CD14-positive monocyte (primary cell): Measurements from ENCODE around the gene EVC. TPM values are rescaled to one million over a fixed set of nuclear protein-coding genes. Genes with fewer than 3 reads are reported as not detected.

Source experiments
- DNase-seq, 3 donors: peaks; one replicate each; pipeline ENCODE4 v3.0.0-alpha.2; 2011 to 2022
- H2AFZ ChIP-seq: 2 replicates; pipeline ENCODE4 v1.6.0; 2012; ENCODE audit warnings: mild to moderate bottlenecking, low read depth, low read length, inconsistent platforms; ENCODE audit not compliant: insufficient read depth, poor library complexity, severe bottlenecking
- H3K27ac ChIP-seq, 2 donors: 1 replicate in 1 of 2; 2 replicates in 1 of 2; pipeline ENCODE4 v1.5.1; 2012 to 2013; ENCODE audit warnings: low read length in 2 of 2, control low read depth in 1 of 2, inconsistent platforms in 1 of 2, low read depth in 1 of 2, mild to moderate bottlenecking in 1 of 2
- H3K27me3 ChIP-seq, 2 donors: one replicate each; pipeline versions ENCODE4 v1.6.0 to v1.6.1; 2011 to 2013; ENCODE audit warnings: low read length in 2 of 2; ENCODE audit not compliant: control insufficient read depth in 2 of 2, insufficient read depth in 2 of 2
- H3K36me3 ChIP-seq, 2 donors: replicated peaks in 1 of 2; 1 replicate in 1 of 2; 2 replicates in 1 of 2; pipeline versions ENCODE4 v1.5.1 to v1.6.1; 2012 to 2013; ENCODE audit warnings: low read length in 2 of 2, control low read depth in 1 of 2, inconsistent platforms in 1 of 2, mild to moderate bottlenecking in 1 of 2; ENCODE audit not compliant: insufficient read depth in 2 of 2, control insufficient read depth in 1 of 2
- H3K4me1 ChIP-seq, 2 donors: 1 replicate in 1 of 2; 2 replicates in 1 of 2; pipeline versions ENCODE4 v1.5.1 to v1.6.1; 2012 to 2013; ENCODE audit warnings: low read length in 2 of 2, control low read depth in 1 of 2, inconsistent platforms in 1 of 2, mild to moderate bottlenecking in 1 of 2, moderate library complexity in 1 of 2; ENCODE audit not compliant: insufficient read depth in 2 of 2, control insufficient read depth in 1 of 2
- H3K4me2 ChIP-seq: replicated peaks from 2 replicates; pipeline ENCODE3; 2012; ENCODE audit warnings: low read length, moderate library complexity, mild to moderate bottlenecking; ENCODE audit not compliant: poor library complexity, severe bottlenecking; ENCODE audit errors: extremely low read depth
- H3K4me3 ChIP-seq, 3 experiments: fragments of 200-600 bp in 1 of 3; sonication (generic) in 1 of 3; replicated peaks in 1 of 3; 1 replicate in 2 of 3; 2 replicates in 1 of 3; pipeline ENCODE4 v1.5.1; 2011 to 2013; ENCODE audit warnings: low read length in 3 of 3, mild to moderate bottlenecking in 3 of 3, control low read depth in 2 of 3, low read depth in 2 of 3, inconsistent platforms in 1 of 3, moderate library complexity in 1 of 3
- H3K79me2 ChIP-seq: 2 replicates; pipeline ENCODE4 v1.6.0; 2012; ENCODE audit warnings: mild to moderate bottlenecking, control low read depth, inconsistent platforms, low read length, moderate library complexity; ENCODE audit not compliant: insufficient read depth
- H3K9ac ChIP-seq: 2 replicates; pipeline ENCODE4 v1.6.0; 2017; ENCODE audit warnings: low read length, mild to moderate bottlenecking; ENCODE audit not compliant: insufficient read depth, poor library complexity, severe bottlenecking
- H3K9me3 ChIP-seq, 2 donors: replicated peaks in 1 of 2; 1 replicate in 1 of 2; 2 replicates in 1 of 2; pipeline versions ENCODE4 v1.5.1 to v1.6.1; 2012 to 2013; ENCODE audit warnings: low read length in 2 of 2, control low read depth in 1 of 2; ENCODE audit not compliant: control insufficient read depth in 1 of 2, insufficient read depth in 1 of 2
- H4K20me1 ChIP-seq: 2 replicates; pipeline ENCODE4 v1.6.0; 2012; ENCODE audit warnings: mild to moderate bottlenecking, low read length, control low read depth, moderate library complexity; ENCODE audit not compliant: insufficient read depth
- H3K27ac Mint-ChIP-seq, 7 donors: one replicate each; pipeline ENCODE4 v1.8.0; 2020; ENCODE audit warnings: mild to moderate bottlenecking in 7 of 7, mixed read lengths in 7 of 7, moderate library complexity in 6 of 7, inconsistent platforms in 2 of 7
- H3K27me3 Mint-ChIP-seq, 3 donors: one replicate each; pipeline ENCODE4 v1.8.0; 2021 to 2022; ENCODE audit warnings: low read depth in 3 of 3, mild to moderate bottlenecking in 3 of 3, mixed read lengths in 3 of 3, moderate library complexity in 3 of 3, inconsistent platforms in 1 of 3
- H3K36me3 Mint-ChIP-seq, 2 donors: one replicate each; pipeline ENCODE4 v1.8.0; 2020; ENCODE audit warnings: mixed read lengths in 2 of 2, inconsistent platforms in 1 of 2, mild to moderate bottlenecking in 1 of 2
- H3K4me1 Mint-ChIP-seq: one replicate; pipeline ENCODE4 v1.8.0; 2020; ENCODE audit warnings: mild to moderate bottlenecking, mixed read lengths
- H3K4me3 Mint-ChIP-seq, 2 donors: one replicate each; pipeline ENCODE4 v1.8.0; 2020; ENCODE audit warnings: mild to moderate bottlenecking in 2 of 2, mixed read lengths in 2 of 2, moderate library complexity in 1 of 2
- H3K9me3 Mint-ChIP-seq, 7 donors: one replicate each; pipeline ENCODE4 v1.8.0; 2020 to 2022; ENCODE audit warnings: mixed read lengths in 7 of 7, mild to moderate bottlenecking in 6 of 7, moderate library complexity in 6 of 7, inconsistent platforms in 2 of 7
- CTCF ChIP-seq: fragments of 200-600 bp; IDR thresholded peaks from one replicate; pipeline ENCODE4 v1.8.0; 2022; ENCODE audit warnings: antibody characterized with exemption, mild to moderate bottlenecking
- WGBS: methylation state at CpG from one replicate; pipeline ENCODE4 v1.1.5; 2013; ENCODE audit warnings: missing lambda C conversion rate; ENCODE audit not compliant: insufficient coverage; 5-methylcytosine and 5-hydroxymethylcytosine counted together
- intact Hi-C, 2 donors: fragments of 100-400 bp; cut with micrococcal nuclease; formaldehyde crosslinking; loops; one replicate each; pipeline versions ENCODE4 v1.15.0 to v1.15.1; 2023
- polyA plus RNA-seq, 3 donors: library from polyadenylated mRNA; depleted of rRNA in 1 of 3; unstranded in 2 of 3; stranded (reverse) in 1 of 3; fragments of 300-500 nt in 2 of 3; fragments of >200 nt in 1 of 3; fragmentation: Illumina TruSeq in 2 of 3; gene quantifications; 1 replicate in 2 of 3; 2 replicates in 1 of 3; pipeline ENCODE4 v1.2.3, GENCODE V29; 2012 to 2021

The EVC gene
- polyA plus RNA-seq, 3 donors: 0.36 TPM; not detected in 2

DNA sequence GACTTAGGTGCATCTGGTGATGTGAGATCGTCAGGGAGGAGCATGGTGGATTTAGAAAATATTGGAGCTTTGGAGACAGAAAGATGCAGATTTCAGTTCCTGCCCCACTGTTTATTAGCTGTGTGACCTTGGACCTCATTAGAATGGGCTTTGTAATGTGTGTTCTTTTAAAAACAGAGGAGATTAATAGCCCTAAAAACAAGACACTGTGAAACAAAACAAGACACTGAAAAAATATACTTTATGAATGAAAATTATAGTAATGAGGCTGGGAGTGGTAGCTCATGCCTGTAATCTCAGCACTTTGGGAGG lies 79.5 kb downstream of the EVC start:
- Histone ChIP-seq H3K4me2 (no peak overlapping the region), H3K4me3 (no peak overlapping the region), H3K9ac (no peak overlapping the region), H3K9me3 (peaks cover 0 to 7% of the 10 kb centered on the region in 2 donors), H4K20me1 (no peaks in the 10 kb centered on the region), H3K36me3 (no peaks in the 10 kb centered on the region), H3K79me2 (no peaks in the 10 kb centered on the region), H3K27me3 (no peaks in the 10 kb centered on the region), H2AFZ (no peak overlapping the region), H3K27ac (no peak overlapping the region), H3K4me1 (no peaks in the 10 kb centered on the region)
- no CpG with 5 or more reads among the region's 1 CpG for WGBS
- H3K27ac Mint-ChIP-seq: peak overlapping the region in 2 of 7 donors; percentile 24 to 26
- H3K9me3 Mint-ChIP-seq: peaks cover 4 to 10% (median 6%) of the 10 kb centered on the region in 7 donors
- intact Hi-C loops: no loop called here
- H3K36me3 Mint-ChIP-seq: no peaks in the 10 kb centered on the region
- no peak for DNase-seq
- H3K4me3 Mint-ChIP-seq: no peak overlapping the region
- H3K27me3 Mint-ChIP-seq: peaks cover 0 to 3% (median 0%) of the 10 kb centered on the region in 3 donors
- TF ChIP-seq CTCF: no peak
- no peaks in the 10 kb centered on the region for H3K4me1 Mint-ChIP-seq

DNA sequence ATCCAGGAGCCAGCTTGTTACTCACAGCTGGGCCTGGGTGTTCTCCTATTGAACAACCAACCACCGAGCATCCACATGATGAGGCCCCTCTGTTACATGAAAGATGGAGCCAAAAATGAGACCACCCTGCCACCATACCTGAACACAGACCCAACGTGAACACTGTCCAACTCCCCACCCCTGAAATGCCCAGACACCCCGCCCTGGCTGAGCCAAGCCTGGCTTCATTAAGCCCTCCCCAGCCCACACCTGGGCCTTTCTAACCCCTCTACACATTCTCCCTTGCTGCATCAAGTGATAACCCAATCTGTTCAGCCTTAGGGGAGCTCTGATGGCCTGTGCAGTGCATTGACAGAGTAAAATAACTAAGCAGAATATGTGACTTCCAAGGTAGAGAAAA lies 80.7 kb downstream of the EVC start:
- intact Hi-C loops: no loop called here
- no peak for DNase-seq
- TF ChIP-seq CTCF: no peak

More for the DNA sequence above, 80.7 kb downstream of the EVC start:
- Histone ChIP-seq H3K9ac (no peak overlapping the region), H3K27ac (no peak overlapping the region), H3K79me2 (no peaks in the 10 kb centered on the region), H3K9me3 (peaks cover 0 to 7% of the 10 kb centered on the region in 2 donors), H3K4me1 (no peaks in the 10 kb centered on the region), H4K20me1 (no peaks in the 10 kb centered on the region), H3K4me3 (no peak overlapping the region), H2AFZ (no peak overlapping the region), H3K27me3 (no peaks in the 10 kb centered on the region), H3K4me2 (no peak overlapping the region), H3K36me3 (no peaks in the 10 kb centered on the region)
- H3K27me3 Mint-ChIP-seq: peaks cover 0 to 3% (median 0%) of the 10 kb centered on the region in 3 donors
- H3K36me3 Mint-ChIP-seq: no peaks in the 10 kb centered on the region
- WGBS: 90% methylated on average over 3 of the region's 3 CpGs
- no peak overlapping the region for H3K4me3 Mint-ChIP-seq
- peaks cover 4 to 10% (median 8%) of the 10 kb centered on the region in 7 donors for H3K9me3 Mint-ChIP-seq
- H3K27ac Mint-ChIP-seq: no peak overlapping the region
- no peaks in the 10 kb centered on the region for H3K4me1 Mint-ChIP-seq
